HG02884 (cell line): ENCODE data around the gene KRTAP10-4.

Experiments used
- ATAC-seq: cut with Tn5 transposase; IDR thresholded peaks from one replicate; pipeline ENCODE4 v1.9.1; 2021; ENCODE audit warnings: mild to moderate bottlenecking, moderate library complexity; ENCODE audit not compliant: unreplicated experiment

Gene KRTAP10-4

DNA sequence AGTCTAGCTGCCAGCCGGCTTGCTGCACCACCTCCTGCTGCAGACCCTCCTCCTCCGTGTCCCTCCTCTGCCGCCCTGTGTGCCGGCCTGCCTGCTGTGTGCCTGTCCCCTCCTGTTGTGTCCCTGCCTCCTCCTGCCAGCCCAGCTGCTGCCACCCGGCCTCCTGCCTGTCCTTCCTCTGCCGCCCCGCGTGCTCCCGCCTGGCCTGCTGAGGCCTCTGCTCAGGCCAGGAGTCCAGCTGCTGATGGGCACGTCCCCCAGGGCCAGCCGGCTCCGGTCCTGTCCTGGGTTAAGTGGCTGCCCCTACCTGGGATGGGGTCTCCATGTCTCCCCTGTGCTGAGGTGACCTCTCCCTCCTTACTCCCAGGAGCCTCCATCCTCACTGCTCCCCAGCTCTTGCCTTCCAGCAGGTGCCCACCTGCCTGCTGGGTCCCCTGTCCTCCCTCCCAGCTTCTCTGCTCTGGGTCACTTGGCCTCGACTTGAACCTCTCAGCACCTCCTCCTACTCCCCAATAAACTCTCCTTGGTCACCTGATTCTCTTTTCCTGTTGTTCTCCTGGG is 39.2 kb downstream of the KRTAP10-4 start:
- no peak for ATAC-seq

GRCh38 chr21:44613386-44614155 is 40.0 kb downstream of the KRTAP10-4 start:
- ATAC-seq, result no peak

DNA sequence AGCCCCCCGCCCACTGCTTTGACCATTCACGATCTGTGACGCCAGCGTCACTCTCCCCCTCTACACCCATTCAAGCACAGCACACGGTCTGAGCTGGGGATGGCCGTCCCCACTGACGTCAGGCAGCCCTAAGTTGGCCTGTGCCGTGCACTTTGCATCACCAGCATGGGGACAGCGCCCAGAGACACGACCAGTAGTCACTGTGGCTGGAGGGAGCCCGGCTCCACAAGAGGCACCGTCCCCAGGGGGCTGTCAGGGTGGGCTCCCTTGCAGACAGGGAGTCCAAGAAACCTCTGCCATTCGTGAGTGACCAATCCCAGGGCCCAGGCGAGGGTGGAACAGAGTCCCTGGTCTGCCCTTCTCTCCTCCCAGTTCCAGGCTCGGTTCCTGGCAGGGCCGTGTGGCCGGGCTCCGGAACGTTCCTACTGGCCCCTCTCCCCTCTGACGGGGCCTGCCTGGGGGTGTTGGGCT is 40.7 kb downstream of the KRTAP10-4 start:
- ATAC-seq, result no peak

GRCh38 chr21:44614961-44615391 is 41.4 kb downstream of the KRTAP10-4 start:
- ATAC-seq, result no peak

DNA sequence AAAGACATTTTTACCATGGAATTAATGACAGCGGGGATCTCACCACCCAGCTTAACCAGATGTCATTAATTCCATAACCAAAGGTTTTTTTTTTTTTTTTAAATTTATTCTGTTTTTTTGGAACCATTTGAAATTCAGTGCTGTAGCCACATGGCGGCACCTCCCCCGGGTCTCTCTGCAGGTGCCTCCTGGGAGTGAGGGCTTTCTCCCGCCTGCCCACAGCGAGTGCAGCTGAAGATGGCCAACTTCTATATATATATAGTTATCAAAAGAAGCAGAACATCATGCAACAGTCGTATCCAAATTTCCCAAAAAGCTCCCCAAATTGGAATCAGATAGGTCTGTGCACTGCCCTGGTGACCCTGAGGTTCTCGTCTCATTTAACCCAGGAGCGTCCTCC is 41.9 kb downstream of the KRTAP10-4 start:
- ATAC-seq, result no peak

GRCh38 chr21:44615911-44616590 is 42.5 kb downstream of the KRTAP10-4 start:
- no peak for ATAC-seq

DNA sequence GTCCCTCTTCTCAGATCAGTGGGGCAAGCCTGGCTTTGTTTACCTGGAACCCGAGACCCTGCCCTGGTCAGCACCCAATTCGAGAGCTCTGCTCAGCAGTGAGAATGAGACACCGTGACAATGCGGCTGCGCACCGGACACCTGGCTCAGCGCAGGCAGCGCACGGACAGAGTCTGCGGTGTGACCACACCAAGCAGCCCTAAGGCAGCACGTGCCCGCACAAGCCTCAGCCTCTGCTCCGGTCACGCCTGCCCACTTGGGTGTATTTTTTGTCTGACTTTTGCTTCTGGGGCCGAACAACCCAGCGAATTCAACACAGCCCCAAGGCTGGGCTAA is 43.0 kb downstream of the KRTAP10-4 start:
- ATAC-seq, result no peak

DNA sequence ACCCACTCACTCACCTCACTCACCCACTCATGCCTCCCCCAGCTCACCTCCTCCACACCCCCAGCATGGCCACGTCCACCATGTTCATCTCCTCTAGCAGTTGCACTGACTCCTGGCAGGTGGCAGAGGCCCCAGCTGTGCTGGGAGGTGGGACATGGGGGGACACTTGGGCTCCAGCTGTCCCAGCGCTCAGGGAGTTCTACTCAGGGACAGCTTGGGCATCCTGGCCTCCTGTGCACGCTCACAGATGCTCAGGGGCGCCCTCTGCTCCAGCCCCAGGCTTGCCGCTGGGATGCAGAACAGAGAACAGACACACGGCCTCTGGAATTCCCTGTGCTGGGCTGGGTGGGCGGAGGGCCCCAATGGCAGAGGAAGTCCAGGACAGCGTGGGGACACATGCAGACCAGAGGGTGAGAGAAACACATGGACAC is 43.6 kb downstream of the KRTAP10-4 start:
- no peak for ATAC-seq

DNA sequence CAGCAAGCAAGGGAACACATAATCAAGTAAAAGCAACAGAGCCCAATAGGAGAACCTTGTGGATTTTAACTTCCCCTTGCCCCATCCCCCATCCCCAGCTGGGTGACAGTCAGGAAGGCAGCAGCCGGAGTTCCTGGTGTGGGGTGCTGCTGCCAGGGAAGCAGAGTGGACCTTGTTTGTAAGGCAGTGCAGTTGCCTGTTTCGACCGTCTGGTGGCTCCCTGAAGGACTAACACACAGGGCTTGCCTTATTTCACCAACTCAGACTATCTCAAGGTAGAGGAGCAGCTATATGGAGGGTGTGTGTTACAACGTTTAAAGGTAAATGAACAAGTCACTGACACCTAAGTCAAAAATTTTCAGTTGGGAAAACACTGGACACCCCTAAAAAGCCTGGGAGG is 45.0 kb downstream of the KRTAP10-4 start:
- no peak for ATAC-seq

DNA sequence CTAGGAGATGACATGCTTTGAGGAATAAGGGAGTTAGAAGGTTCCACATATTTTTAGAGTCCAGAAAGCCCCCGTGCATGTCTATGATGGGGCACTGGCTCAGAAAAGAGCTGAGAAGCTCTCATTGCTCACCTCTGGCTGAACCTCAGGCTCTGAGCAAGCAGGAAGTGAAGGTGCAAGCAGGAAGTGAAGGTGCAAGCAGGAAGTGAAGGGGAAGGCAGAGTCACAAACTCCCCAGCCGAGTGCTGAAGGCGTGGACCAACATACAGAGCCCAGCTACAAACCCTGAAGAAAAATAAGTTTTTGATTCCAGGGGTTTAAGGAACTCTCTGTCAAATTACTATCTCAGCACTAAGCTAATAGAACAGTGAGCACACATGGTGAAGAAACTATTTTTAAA is 45.4 kb downstream of the KRTAP10-4 start:
- ATAC-seq, result no peak

DNA sequence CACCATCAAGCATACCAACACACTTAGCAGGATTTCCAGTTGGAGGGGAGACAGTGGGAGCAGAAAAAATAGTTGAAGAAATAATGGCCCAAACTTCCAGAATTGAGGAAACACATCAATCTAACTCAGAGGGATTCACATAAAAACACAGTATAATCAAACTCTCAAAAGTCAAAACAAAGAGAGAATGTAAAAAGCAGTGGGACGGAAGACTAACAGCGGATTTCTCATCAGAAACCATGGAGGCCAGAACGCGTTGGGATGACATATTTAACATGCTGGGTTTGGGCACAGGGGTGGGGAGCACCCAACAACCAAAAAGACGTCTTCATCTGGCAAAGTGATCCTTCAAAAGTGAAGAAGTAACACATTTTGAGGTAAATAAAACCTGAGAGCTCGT is 46.4 kb downstream of the KRTAP10-4 start:
- ATAC-seq, result no peak

DNA sequence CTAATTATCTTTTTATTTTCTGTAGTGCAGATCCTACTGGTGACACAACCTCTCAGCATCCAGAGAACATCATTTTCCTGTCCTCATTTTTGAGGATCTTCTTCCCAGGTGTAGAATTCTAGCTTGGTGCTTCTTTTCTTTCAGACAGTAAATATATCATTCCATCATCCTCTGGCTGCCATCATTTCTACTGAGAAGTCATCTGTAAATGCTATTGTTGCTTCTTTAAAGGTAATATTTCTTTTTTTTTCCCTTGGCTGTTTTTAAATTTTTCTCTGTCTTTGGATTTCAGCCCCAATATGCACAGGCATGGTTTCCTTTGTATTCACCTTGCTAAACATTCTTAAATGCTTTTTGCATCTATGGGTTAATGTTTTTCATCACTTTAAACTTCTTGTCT is 50.0 kb downstream of the KRTAP10-4 start:
- ATAC-seq, result no peak
